BLaER1 (cell line): ENCODE data around the gene LMOD1.

Source experiments
- H3K27ac ChIP-seq: shearing (Covaris generic); formaldehyde crosslinking; 2 replicates; pipeline ENCODE4 v1.8.1; 2022
- H3K27me3 ChIP-seq: shearing (Covaris generic); formaldehyde crosslinking; 2 replicates; pipeline ENCODE4 v1.8.1; 2022
- H3K36me3 ChIP-seq: shearing (Covaris generic); formaldehyde crosslinking; 2 replicates; pipeline ENCODE4 v1.8.1; 2022
- H3K4me1 ChIP-seq: shearing (Covaris generic); formaldehyde crosslinking; 2 replicates; pipeline ENCODE4 v1.8.1; 2022
- H3K4me2 ChIP-seq: shearing (Covaris generic); formaldehyde crosslinking; 2 replicates; pipeline ENCODE4 v1.8.1; 2022
- H3K4me3 ChIP-seq: shearing (Covaris generic); formaldehyde crosslinking; 2 replicates; pipeline ENCODE4 v1.8.1; 2022
- H3K9ac ChIP-seq: shearing (Covaris generic); formaldehyde crosslinking; 2 replicates; pipeline ENCODE4 v1.8.1; 2022
- H3K9me3 ChIP-seq: shearing (Covaris generic); formaldehyde crosslinking; 2 replicates; pipeline ENCODE4 v1.8.1; 2022
- H4K20me1 ChIP-seq: shearing (Covaris generic); formaldehyde crosslinking; 2 replicates; pipeline ENCODE4 v1.8.1; 2022
- Cebpa-rat ChIP-seq: shearing (Covaris generic); IDR thresholded peaks from 2 replicates; pipeline ENCODE4 v1.8.1; 2022

LMOD1 gene

DNA sequence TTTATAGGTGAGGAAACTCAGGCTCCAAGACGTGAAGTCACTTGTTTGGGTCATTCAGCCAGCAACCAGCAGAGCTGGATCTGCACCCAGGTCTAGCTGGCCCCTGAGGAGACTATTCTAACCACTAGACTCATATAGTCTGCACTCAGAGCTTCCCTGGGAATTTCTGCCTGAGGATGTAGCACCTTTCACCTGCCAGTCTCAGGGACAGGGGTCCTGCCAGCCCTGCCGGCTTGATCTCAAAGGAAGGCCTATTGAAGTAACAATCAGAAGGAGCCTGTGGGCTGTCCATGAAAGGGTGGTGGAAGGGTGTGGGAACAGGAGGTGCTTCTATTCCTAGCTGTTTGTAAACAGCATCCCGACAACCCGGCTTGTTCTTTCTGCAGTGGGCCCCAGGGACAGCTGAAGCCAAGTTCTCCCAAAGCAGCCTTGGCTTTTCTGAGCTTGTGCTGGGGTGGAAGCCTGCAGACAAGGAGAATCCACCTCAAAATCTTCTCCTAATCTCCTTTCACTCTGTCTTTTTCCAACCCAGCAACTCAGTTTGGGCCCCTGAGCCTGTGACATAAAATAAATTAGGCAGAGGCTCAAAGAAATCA is 7.8 kb downstream of the LMOD1 start:
- H3K9me3 ChIP-seq, result no peaks in the 10 kb centered on the region
- no peak overlapping the region for H3K4me2 ChIP-seq
- H3K4me1 ChIP-seq, result peaks cover 8% of the 10 kb centered on the region
- TF ChIP-seq Cebpa-rat, result no peak
- no peaks in the 10 kb centered on the region for H3K36me3 ChIP-seq
- H3K27ac ChIP-seq, result no peak overlapping the region
- no peaks in the 10 kb centered on the region for H3K27me3 ChIP-seq
- H3K4me3 ChIP-seq, result no peak overlapping the region
- no peaks in the 10 kb centered on the region for H4K20me1 ChIP-seq
- no peak overlapping the region for H3K9ac ChIP-seq

DNA sequence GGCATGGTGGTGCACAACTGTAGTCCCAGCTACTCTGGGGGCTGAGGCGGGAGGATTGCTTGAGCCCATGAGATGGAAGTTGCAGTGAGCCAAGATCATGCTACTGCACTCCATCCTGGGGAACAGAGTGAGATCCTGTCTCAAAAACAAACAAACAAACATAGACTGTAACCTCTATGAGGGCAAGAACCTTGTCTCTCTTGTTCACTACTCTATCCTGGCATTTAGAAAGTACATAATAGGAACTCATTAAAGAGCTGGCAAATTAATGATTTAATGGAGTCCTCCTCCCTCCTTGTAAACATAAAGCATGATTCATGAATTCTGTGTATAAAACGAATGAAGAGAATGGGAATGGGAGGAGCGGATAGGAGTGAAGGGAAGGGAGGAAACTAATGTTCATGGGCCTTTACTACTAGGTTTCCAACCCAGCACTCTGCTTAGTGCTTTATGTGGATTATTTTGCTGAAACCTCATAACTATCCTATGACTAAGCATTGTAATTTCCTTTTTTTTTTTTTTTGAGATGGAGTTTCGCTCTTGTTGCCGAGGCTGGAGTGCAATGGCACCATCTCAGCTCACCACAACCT is 8.6 kb downstream of the LMOD1 start:
- no peaks in the 10 kb centered on the region for H3K9me3 ChIP-seq
- TF ChIP-seq Cebpa-rat, result no peak
- no peak overlapping the region for H3K27ac ChIP-seq
- no peaks in the 10 kb centered on the region for H3K36me3 ChIP-seq
- H3K9ac ChIP-seq, result no peak overlapping the region
- H3K4me3 ChIP-seq, result no peak overlapping the region
- H3K4me1 ChIP-seq, result peaks cover 8% of the 10 kb centered on the region
- H4K20me1 ChIP-seq, result no peaks in the 10 kb centered on the region
- no peak overlapping the region for H3K4me2 ChIP-seq
- H3K27me3 ChIP-seq, result no peaks in the 10 kb centered on the region

DNA sequence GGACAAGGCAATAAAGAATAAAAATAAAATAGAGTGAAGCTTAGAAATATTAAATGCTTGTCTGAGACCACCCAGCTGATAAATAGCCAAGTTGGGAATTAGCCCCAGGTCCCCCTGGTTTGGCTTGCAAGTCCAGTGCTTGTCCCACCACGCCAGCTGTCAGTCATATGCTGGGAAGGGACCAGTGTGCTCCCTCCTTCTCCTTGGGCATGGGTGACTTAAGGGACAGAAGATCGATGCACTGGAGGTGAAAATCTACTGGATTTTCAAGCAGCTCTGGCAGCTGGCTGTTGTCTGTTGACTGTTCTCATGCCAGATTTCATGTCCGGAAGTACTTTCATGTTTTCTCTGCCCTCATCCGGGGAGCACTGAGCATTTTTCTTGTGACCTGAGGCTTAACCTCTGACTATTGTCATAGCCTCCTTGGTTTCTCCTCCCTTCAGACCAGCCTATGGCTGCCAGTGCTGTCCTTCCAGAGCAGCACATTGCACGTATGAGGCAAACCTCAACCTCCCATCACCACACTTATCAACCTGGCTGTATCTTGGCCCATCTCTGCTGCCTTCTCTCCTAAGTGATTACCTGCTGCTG is 12.4 kb downstream of the LMOD1 start:
- Histone ChIP-seq H3K36me3 (no peaks in the 10 kb centered on the region), H3K4me3 (no peak overlapping the region), H3K9me3 (no peaks in the 10 kb centered on the region), H4K20me1 (no peaks in the 10 kb centered on the region), H3K4me2 (peak overlapping the region; percentile 49), H3K4me1 (peaks cover 8% of the 10 kb centered on the region), H3K27me3 (no peaks in the 10 kb centered on the region), H3K9ac (no peak overlapping the region), H3K27ac (no peak overlapping the region)
- no peak for TF ChIP-seq Cebpa-rat

DNA sequence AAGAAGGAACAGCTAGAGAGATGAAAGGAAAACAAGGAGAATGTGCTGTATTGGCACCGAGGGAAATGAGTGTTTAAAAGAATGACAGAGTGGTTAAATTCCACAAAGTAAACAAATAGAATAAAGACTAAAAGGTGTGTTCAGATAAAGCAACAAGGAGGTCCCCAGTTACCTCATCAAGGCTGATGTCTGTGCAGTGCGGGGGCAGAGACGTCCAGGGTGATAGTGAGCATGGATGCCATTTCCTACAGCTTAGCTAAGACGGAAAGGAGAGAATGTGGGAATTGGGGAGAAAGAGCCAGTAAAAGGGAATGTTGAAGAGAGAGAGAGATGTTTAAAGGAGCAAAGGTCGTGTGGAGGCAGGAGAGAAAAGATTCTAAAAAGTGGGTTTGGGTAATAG is 15.5 kb downstream of the LMOD1 start:
- no peaks in the 10 kb centered on the region for H3K9me3 ChIP-seq
- H3K36me3 ChIP-seq, result no peaks in the 10 kb centered on the region
- no peak for TF ChIP-seq Cebpa-rat
- no peaks in the 10 kb centered on the region for H4K20me1 ChIP-seq
- H3K4me3 ChIP-seq, result no peak overlapping the region
- H3K27me3 ChIP-seq, result no peaks in the 10 kb centered on the region
- H3K9ac ChIP-seq, result no peak overlapping the region
- peaks cover 8% of the 10 kb centered on the region for H3K4me1 ChIP-seq
- no peak overlapping the region for H3K4me2 ChIP-seq
- no peak overlapping the region for H3K27ac ChIP-seq

DNA sequence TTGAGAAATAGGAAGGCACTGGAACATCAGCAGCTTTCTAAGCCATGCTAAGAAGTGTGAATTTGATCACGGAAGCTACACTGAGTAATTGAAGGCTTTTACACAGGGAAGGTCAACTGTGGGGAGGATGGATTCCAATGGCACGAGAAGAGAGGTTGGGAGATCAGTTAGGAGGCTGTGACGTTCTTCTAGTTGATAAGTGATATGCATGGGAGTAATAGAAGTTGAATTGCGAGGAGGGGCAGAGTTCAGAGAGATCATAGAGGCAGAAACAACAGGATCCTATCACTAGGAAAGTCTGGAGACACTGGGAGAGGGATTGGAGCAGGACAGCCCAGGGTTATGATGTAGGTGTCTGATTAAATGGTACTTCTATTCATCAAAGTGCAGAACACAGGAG is 16.2 kb downstream of the LMOD1 start:
- peaks cover 8% of the 10 kb centered on the region for H3K4me1 ChIP-seq
- no peak overlapping the region for H3K27ac ChIP-seq
- H3K4me2 ChIP-seq, result no peak overlapping the region
- no peaks in the 10 kb centered on the region for H3K36me3 ChIP-seq
- no peak for TF ChIP-seq Cebpa-rat
- no peaks in the 10 kb centered on the region for H4K20me1 ChIP-seq
- no peaks in the 10 kb centered on the region for H3K9me3 ChIP-seq
- no peaks in the 10 kb centered on the region for H3K27me3 ChIP-seq
- H3K9ac ChIP-seq, result no peak overlapping the region
- no peak overlapping the region for H3K4me3 ChIP-seq

DNA sequence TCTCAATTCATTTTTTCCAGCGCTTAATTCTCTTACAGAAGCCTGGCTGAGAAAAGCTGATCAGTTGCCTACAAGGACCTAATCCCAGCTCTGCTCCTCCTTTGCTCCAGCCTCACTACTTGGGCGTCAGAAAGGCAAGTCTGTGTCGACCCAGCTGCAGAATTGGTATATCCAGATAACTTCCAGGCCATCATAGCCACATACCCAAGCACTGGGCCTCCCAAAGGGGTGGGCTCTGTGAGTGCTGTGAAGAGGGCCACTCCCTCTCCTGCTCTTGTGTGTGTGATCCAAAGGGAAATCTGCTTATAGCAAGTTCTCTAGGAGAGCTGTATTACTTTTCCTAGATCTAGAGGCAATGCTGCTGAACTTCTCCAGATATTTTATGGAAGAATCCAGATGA is 18.1 kb downstream of the LMOD1 start:
- H3K4me3 ChIP-seq, result no peak overlapping the region
- no peak for TF ChIP-seq Cebpa-rat
- no peaks in the 10 kb centered on the region for H3K36me3 ChIP-seq
- H3K4me2 ChIP-seq, result no peak overlapping the region
- H3K9me3 ChIP-seq, result no peaks in the 10 kb centered on the region
- no peaks in the 10 kb centered on the region for H3K27me3 ChIP-seq
- no peaks in the 10 kb centered on the region for H3K4me1 ChIP-seq
- no peaks in the 10 kb centered on the region for H4K20me1 ChIP-seq
- H3K27ac ChIP-seq, result no peak overlapping the region
- H3K9ac ChIP-seq, result no peak overlapping the region

DNA sequence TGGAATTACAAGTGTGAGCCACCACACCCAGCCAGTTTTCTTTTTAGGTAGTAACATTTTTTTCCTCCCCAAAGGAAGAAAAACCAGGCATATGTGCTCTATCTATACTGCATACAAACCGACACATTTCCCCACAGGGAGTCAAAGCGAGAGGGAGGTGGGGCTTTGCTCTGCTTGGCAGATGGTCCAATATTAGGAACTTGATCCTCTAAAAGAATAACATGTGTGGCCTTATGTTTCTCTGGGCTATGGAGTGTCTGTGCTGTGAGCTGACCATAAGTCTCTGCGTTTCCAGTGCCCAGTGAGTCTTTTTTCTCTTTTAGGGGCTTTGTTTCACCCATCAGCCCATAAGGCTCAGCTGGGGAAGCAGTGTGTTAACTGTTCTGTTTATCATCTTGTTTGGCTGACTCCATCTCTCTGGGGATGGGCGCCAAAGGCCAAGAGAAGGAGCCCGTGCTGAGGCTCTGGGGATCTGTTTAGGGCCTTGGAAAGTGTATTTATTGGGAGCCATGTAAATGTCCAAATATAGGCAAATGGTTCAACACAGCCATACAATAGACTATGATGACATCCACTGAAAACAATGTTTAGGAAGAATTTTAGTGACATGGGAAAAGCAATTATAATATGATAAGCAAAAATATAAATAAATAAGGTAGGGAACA is 20.2 kb downstream of the LMOD1 start:
- no peak overlapping the region for H3K9ac ChIP-seq
- no peaks in the 10 kb centered on the region for H3K4me1 ChIP-seq
- H3K27me3 ChIP-seq, result no peaks in the 10 kb centered on the region
- TF ChIP-seq Cebpa-rat, result no peak
- no peak overlapping the region for H3K4me3 ChIP-seq
- H3K27ac ChIP-seq, result no peak overlapping the region
- H3K9me3 ChIP-seq, result no peaks in the 10 kb centered on the region
- no peaks in the 10 kb centered on the region for H3K36me3 ChIP-seq
- no peaks in the 10 kb centered on the region for H4K20me1 ChIP-seq
- H3K4me2 ChIP-seq, result no peak overlapping the region

DNA sequence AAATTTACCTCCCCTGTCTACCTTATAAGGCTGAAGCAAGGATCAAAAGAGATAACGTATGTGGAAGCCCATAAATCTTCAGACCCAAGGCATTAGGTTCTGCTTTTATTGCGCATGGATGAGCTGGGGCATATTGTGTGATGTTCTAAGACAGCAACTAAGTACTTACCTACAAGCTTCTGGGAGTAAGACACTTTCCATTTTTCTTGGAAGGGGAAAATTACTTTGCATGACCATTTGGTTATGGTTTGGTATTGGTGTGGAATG is 21.1 kb downstream of the LMOD1 start:
- no peaks in the 10 kb centered on the region for H3K36me3 ChIP-seq
- no peak for TF ChIP-seq Cebpa-rat
- no peak overlapping the region for H3K9ac ChIP-seq
- H4K20me1 ChIP-seq, result no peaks in the 10 kb centered on the region
- H3K27ac ChIP-seq, result no peak overlapping the region
- H3K4me3 ChIP-seq, result no peak overlapping the region
- no peaks in the 10 kb centered on the region for H3K9me3 ChIP-seq
- no peaks in the 10 kb centered on the region for H3K4me1 ChIP-seq
- H3K4me2 ChIP-seq, result no peak overlapping the region
- H3K27me3 ChIP-seq, result no peaks in the 10 kb centered on the region

DNA sequence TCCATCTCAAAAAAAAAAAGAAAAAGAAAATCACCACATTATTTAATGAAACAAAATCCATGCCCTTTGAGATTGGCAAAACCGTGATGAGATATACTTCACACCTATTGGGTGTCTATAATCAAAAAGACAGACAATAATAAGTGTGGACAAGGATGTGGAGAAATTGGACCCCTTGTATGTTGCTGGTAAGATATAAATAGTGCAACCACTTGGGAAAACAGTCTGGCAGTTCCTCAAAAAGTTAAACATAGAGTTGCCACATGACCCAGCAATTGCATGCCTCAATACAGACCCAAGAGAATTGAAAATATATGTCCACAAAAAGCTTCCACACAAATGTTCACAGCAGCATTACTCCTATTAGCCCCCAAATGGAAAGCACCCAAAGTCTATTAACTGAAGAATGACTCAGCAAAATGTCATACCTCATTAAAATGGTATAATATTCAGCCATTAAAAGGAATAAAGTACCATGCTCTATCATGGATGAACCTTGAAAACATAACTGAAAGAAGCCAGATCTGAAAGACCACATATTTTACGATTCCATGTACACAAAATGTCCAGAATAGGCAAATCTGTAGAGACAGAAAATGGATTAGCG is 24.3 kb downstream of the LMOD1 start:
- H3K4me1 ChIP-seq, result peaks cover 9% of the 10 kb centered on the region
- TF ChIP-seq Cebpa-rat, result no peak
- H3K27me3 ChIP-seq, result no peaks in the 10 kb centered on the region
- H3K36me3 ChIP-seq, result no peaks in the 10 kb centered on the region
- H3K4me2 ChIP-seq, result no peak overlapping the region
- H3K4me3 ChIP-seq, result no peak overlapping the region
- H3K27ac ChIP-seq, result no peak overlapping the region
- H4K20me1 ChIP-seq, result no peaks in the 10 kb centered on the region
- no peaks in the 10 kb centered on the region for H3K9me3 ChIP-seq
- no peak overlapping the region for H3K9ac ChIP-seq

DNA sequence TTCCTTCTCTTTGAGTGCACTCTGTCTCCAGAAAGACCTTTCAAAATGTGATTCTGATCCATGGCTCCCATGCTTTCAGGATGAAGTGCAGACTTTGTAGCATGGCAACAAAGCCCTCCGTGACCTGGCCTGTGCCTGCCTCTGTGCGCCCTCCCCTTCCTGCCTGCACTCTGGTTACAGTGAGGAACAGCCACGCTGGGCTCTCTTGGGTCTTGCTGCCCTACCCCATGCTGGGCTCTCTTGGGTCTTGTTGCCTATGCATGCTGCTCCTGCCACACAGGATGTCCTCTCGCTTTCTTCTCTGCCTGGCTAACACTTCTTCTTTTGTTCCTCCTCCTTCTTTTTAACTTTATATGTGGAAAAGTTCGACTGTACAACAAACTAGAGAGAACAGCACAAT is 28.0 kb downstream of the LMOD1 start:
- H3K4me2 ChIP-seq, result peak overlapping the region; percentile 37

More for the DNA sequence above, 28.0 kb downstream of the LMOD1 start:
- H4K20me1 ChIP-seq, result no peaks in the 10 kb centered on the region
- no peak overlapping the region for H3K27ac ChIP-seq
- H3K4me3 ChIP-seq, result no peak overlapping the region
- no peak overlapping the region for H3K9ac ChIP-seq
- H3K4me1 ChIP-seq, result peaks cover 9% of the 10 kb centered on the region
- TF ChIP-seq Cebpa-rat, result no peak
- no peaks in the 10 kb centered on the region for H3K36me3 ChIP-seq
- H3K9me3 ChIP-seq, result no peaks in the 10 kb centered on the region
- H3K27me3 ChIP-seq, result no peaks in the 10 kb centered on the region
